ENCODE results near the gene MORN1.

MORN1 gene

DNA sequence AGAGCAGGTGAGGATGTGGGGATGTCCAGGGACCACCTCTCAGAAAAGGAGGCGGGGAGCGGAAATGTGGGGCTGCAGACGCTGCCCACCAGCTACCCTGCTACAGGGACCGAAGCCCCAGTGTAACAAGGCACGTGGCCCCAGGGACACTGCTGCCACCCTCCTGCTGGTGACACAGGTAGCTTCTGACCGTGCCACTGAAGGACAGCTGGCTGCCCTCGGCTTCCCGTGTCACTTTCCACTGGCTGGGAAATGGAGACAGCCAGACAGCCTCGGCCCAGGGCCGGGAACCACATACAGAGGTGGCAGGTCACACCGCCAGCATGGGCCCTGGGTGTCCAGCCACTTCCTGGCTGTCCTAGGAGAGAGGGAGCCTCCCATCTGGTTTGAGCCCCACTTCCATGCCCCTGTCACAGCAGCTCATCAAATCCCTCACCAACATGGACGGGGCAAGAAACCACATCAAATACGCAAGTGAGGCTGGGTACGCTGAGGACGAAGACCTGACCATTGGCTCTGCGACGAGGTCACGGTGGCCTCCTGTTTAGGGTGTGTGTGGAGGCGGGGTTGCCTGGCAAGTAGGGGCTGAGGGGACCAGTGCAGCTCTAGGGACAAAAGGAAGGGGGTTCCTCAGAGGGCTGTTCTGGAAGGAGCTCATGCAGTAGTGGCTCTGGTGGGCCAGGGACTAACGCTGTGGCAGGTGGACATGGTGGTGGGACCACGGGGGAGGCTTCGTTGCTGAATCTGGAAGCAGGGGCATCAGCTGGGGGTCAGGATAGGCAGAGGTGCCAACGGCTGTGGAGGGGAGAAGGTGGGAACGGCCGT lies 16.0 kb upstream of the MORN1 start:
- Histone ChIP-seq H3K9me3 (ENCODE audit: control insufficient read depth, low read length) (no peaks in the 10 kb centered on the region), H3K4me3 (ENCODE audit: insufficient read depth, low read depth, low read length) (no peak overlapping the region), H3K4me1 (ENCODE audit: control insufficient read depth, insufficient read depth, low read length) (peaks cover 7% of the 10 kb centered on the region), H3K36me3 (ENCODE audit: control insufficient read depth, insufficient read depth, low read length) (peaks cover 12% of the 10 kb centered on the region), H3K27ac (ENCODE audit: insufficient read depth, low read depth, low read length, poor library complexity, severe bottlenecking) (no peak overlapping the region), H3K27me3 (ENCODE audit: control insufficient read depth, insufficient read depth, low read length, poor library complexity, severe bottlenecking) (no peaks in the 10 kb centered on the region)
- 88 to 91% methylated on average over 25 of the region's 25 CpGs for WGBS, 2 experiments

DNA sequence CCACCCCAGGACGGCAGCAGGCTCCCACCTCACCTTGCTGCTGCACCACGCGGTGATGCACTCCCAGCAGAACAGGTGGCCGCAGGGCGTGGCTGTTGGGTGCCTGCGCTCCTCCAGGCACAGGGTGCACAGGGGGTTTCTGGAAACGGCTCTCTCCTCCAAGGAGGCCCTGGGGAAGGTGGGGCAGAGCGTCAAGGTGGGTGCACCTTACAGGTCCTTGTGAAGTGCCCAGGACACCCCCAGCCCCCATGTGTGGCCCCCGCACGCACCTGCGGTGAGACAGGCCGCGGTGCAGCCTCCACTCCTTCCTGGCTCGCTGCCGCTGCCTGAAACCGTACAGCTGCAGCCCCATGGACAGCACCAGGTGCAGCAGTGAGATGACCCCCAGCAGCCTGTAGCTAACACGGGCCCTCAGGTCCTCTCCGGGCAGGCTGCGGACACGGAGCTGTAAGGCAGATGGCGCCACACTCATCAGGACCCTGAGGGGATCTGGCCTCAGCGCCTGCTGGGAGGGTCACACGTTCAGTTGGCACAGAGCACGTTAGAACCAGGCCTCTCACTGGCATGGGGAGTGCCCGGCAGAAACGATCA lies 15.2 kb upstream of the MORN1 start:
- Histone ChIP-seq H3K27ac (ENCODE audit: insufficient read depth, low read depth, low read length, poor library complexity, severe bottlenecking) (no peak overlapping the region), H3K9me3 (ENCODE audit: control insufficient read depth, low read length) (no peaks in the 10 kb centered on the region), H3K27me3 (ENCODE audit: control insufficient read depth, insufficient read depth, low read length, poor library complexity, severe bottlenecking) (no peaks in the 10 kb centered on the region), H3K4me3 (ENCODE audit: insufficient read depth, low read depth, low read length) (no peak overlapping the region), H3K4me1 (ENCODE audit: control insufficient read depth, insufficient read depth, low read length) (peaks cover 4% of the 10 kb centered on the region), H3K36me3 (ENCODE audit: control insufficient read depth, insufficient read depth, low read length) (peaks cover 12% of the 10 kb centered on the region)
- WGBS, 2 experiments = 89 to 91% methylated on average over 26 of the region's 26 CpGs

DNA sequence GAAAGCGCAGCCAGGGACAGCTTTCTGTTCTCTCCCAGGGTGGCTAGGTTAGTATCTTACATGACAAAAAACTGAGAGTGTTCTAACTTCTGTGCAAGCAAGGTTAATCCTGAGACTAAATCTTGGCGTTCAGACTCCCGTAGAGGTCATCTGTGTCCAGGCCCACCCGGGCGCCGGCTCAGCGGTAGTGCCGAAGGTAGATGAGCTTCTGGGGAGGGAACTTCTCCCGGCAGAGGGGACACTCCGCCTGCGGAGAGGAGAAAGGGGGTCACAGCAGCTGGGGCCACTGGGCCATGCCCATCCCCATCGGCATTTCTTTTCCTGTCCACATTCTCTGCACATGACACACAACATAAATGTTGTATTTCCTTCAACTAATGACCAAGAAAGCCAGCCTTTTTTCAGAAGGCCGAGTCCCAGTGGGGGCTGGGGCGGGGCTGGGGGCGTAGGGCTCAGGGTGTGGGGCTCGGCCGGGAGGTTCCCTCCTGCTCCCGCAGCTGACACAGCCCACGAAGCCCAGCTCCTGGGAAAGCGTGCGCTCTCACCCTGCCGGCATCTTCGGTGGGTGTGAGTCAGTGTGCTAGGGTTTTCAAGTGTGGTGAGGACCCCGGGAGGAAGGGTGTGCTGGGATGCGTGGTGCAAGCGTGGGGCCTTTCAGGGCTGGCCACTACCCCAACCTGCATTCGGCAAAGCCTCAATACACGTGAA lies 14.4 kb upstream of the MORN1 start:
- WGBS, 2 experiments = 90 to 94% methylated on average over 27 to 28 of the region's 28 CpGs
- H3K36me3 ChIP-seq (ENCODE audit: control insufficient read depth, insufficient read depth, low read length) = peaks cover 13% of the 10 kb centered on the region
- no peaks in the 10 kb centered on the region for H3K4me1 ChIP-seq (ENCODE audit: control insufficient read depth, insufficient read depth, low read length)
- H3K27ac ChIP-seq (ENCODE audit: insufficient read depth, low read depth, low read length, poor library complexity, severe bottlenecking) = no peak overlapping the region
- no peak overlapping the region for H3K4me3 ChIP-seq (ENCODE audit: insufficient read depth, low read depth, low read length)
- H3K9me3 ChIP-seq (ENCODE audit: control insufficient read depth, low read length) = no peaks in the 10 kb centered on the region
- H3K27me3 ChIP-seq (ENCODE audit: control insufficient read depth, insufficient read depth, low read length, poor library complexity, severe bottlenecking) = no peaks in the 10 kb centered on the region

DNA sequence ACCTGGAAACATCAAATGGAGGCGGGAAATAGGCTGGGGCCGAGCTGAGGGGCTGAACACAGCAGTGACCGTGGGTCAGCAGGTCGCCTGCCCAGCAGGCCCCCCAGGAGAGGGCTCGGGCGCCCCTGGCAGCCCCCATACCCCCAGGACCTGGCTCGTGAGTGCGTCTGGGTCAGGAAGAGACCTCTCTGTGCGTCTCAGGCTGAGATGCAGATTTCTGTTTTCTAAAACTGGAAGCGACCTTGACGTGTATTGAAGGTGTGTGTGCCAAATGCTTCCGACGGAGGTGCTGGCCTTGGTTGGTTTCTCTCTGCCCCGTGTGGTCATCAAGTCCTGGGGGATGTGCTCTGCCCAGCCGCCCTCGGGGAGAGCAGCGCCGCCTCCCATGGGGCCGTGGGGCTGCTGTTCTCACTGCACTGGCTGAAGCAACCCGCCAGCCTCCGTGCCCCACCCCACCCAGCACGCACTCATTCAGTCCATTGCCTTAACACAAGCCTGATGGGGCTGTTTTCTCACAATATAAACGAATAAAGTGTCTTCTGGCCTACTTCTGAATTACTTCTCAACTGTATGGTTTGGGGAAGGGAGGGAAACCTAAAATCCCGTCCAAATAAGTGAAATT lies 13.6 kb upstream of the MORN1 start:
- no peak overlapping the region for H3K4me3 ChIP-seq (ENCODE audit: insufficient read depth, low read depth, low read length)
- no peak overlapping the region for H3K27ac ChIP-seq (ENCODE audit: insufficient read depth, low read depth, low read length, poor library complexity, severe bottlenecking)
- H3K4me1 ChIP-seq (ENCODE audit: control insufficient read depth, insufficient read depth, low read length) = no peaks in the 10 kb centered on the region
- H3K9me3 ChIP-seq (ENCODE audit: control insufficient read depth, low read length) = no peaks in the 10 kb centered on the region
- WGBS, 2 experiments = 93 to 94% methylated on average over 24 of the region's 24 CpGs
- peaks cover 18% of the 10 kb centered on the region for H3K36me3 ChIP-seq (ENCODE audit: control insufficient read depth, insufficient read depth, low read length)
- no peaks in the 10 kb centered on the region for H3K27me3 ChIP-seq (ENCODE audit: control insufficient read depth, insufficient read depth, low read length, poor library complexity, severe bottlenecking)

DNA sequence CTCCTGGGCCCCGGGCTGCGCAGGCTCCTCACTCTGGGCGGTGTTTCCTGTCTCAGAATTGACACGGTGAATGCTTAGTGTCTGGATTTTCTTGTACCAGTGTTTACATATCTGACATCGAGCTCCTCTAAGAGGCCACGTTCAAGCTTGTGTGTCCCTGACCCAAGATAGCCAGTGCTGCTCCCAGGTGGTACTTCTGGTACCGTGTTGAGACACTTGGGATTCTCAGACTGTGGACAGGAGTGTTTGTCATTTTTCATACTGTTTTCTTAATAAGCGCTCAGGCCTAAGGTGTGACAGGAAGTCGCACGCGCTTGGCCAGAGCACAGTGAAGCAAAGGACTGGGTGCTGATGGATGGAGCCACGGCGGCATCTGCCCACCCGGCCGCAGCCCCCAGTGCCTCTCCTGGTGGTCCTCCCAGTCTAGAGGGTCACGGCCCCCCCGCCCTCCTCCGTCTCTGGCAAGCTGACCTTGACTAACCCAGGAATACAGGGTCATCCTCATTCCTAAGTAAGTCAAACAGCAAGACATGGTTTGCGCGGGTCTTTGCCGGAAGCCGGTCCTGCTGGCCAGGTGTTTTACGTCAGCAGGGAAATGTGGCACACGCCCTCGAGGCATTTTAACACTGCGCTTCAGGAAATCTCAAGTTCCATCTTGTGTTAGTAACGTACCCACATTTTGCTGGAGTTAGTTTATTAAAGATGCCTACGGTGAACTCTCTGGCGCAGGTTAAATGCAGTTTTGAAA lies 13.0 kb upstream of the MORN1 start:
- Histone ChIP-seq H3K36me3 (ENCODE audit: control insufficient read depth, insufficient read depth, low read length) (peaks cover 25% of the 10 kb centered on the region), H3K4me1 (ENCODE audit: control insufficient read depth, insufficient read depth, low read length) (no peaks in the 10 kb centered on the region), H3K27me3 (ENCODE audit: control insufficient read depth, insufficient read depth, low read length, poor library complexity, severe bottlenecking) (no peaks in the 10 kb centered on the region), H3K9me3 (ENCODE audit: control insufficient read depth, low read length) (no peaks in the 10 kb centered on the region), H3K27ac (ENCODE audit: insufficient read depth, low read depth, low read length, poor library complexity, severe bottlenecking) (no peak overlapping the region), H3K4me3 (ENCODE audit: insufficient read depth, low read depth, low read length) (no peak overlapping the region)
- 93 to 94% methylated on average over 29 of the region's 29 CpGs for WGBS, 2 experiments

DNA sequence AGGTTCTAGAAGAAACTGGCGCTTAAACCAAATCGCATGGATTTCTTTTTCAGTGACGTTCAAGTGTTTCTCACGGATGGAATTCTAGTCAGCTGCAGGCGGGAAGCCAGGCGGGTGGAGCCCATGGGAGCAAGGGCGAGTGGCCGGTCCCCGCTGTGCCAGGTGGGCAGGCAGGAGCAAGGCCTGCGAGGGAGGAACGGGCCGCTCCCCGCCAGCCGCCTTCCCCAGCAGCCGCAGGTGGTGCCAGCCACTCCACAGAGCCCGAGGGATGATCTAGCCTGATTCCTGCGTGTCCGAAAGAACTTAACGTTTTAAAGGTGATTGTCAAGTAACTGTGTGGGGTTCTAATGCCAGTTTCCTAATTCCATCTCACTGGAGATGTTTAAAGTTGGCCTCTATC lies 11.9 kb upstream of the MORN1 start:
- no peaks in the 10 kb centered on the region for H3K4me1 ChIP-seq (ENCODE audit: control insufficient read depth, insufficient read depth, low read length)
- no peak overlapping the region for H3K27ac ChIP-seq (ENCODE audit: insufficient read depth, low read depth, low read length, poor library complexity, severe bottlenecking)
- H3K36me3 ChIP-seq (ENCODE audit: control insufficient read depth, insufficient read depth, low read length) = peaks cover 29% of the 10 kb centered on the region
- no peaks in the 10 kb centered on the region for H3K9me3 ChIP-seq (ENCODE audit: control insufficient read depth, low read length)
- WGBS, 2 experiments = 94 to 96% methylated on average over 19 of the region's 19 CpGs
- no peaks in the 10 kb centered on the region for H3K27me3 ChIP-seq (ENCODE audit: control insufficient read depth, insufficient read depth, low read length, poor library complexity, severe bottlenecking)
- H3K4me3 ChIP-seq (ENCODE audit: insufficient read depth, low read depth, low read length) = no peak overlapping the region

DNA sequence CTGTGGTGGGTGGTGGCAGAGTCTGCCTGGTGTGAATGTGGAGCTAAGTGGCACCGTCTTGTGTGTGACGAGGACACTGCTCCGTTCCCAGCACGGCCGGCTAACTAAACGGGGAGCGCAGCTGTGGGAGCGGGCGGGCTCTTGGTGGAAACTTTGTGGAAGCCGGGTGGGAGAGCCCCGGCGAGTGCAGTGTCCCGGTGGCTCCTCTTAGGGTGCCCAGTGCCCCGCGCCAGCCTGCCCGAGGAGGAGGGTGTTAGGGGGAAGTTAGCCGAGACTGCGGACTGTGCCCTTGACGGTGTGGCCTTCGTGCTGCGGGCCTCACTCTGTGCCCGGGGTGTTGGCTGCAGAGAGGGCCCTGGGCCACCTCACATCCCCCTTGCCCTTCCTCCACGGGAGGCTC lies 11.1 kb upstream of the MORN1 start:
- WGBS, 2 experiments = 96 to 97% methylated on average over 23 of the region's 23 CpGs
- Histone ChIP-seq H3K9me3 (ENCODE audit: control insufficient read depth, low read length) (no peaks in the 10 kb centered on the region), H3K27ac (ENCODE audit: insufficient read depth, low read depth, low read length, poor library complexity, severe bottlenecking) (no peak overlapping the region), H3K36me3 (ENCODE audit: control insufficient read depth, insufficient read depth, low read length) (peaks cover 30% of the 10 kb centered on the region), H3K4me3 (ENCODE audit: insufficient read depth, low read depth, low read length) (no peak overlapping the region), H3K27me3 (ENCODE audit: control insufficient read depth, insufficient read depth, low read length, poor library complexity, severe bottlenecking) (no peaks in the 10 kb centered on the region), H3K4me1 (ENCODE audit: control insufficient read depth, insufficient read depth, low read length) (no peaks in the 10 kb centered on the region)

DNA sequence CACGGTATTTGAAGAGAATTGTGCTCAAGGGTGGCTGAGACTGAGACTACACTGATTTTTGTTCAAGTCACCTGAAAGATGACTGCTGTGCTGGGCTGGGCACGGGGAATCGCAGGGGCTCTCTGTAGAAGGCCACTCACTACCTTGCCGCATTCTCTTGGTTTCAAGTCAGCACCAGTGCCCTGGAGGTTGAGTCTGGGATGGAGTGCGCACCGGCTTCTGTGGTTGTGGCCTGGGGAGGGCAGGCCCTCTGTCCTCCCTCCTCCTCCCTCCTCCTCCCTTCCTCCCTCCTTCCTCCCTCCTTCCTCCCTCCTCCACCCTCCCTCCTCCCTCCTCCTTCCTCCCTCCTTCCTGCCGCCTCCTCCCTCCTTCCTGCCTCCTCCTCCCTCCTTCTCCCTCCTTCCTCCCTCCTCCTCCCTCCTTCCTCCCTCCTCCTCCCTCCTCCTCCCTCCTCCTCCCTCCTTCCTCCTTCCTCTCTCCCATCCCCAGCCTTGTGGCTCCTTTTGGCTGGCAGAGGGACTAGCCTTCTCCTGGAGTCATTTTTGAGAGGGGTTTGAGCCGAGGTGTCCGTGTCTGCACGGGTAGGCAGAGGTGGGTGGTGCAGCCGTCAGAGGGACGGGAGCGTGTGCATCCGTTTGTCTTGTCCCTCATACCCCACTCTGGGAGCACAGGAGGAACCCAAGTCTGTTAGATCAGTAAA lies 9.7 kb upstream of the MORN1 start:
- no peaks in the 10 kb centered on the region for H3K4me1 ChIP-seq (ENCODE audit: control insufficient read depth, insufficient read depth, low read length)
- H3K27ac ChIP-seq (ENCODE audit: insufficient read depth, low read depth, low read length, poor library complexity, severe bottlenecking) = no peak overlapping the region
- no peak overlapping the region for H3K4me3 ChIP-seq (ENCODE audit: insufficient read depth, low read depth, low read length)
- WGBS, 2 experiments = 97 to 98% methylated on average over 13 of the region's 14 CpGs
- no peaks in the 10 kb centered on the region for H3K27me3 ChIP-seq (ENCODE audit: control insufficient read depth, insufficient read depth, low read length, poor library complexity, severe bottlenecking)
- H3K9me3 ChIP-seq (ENCODE audit: control insufficient read depth, low read length) = no peaks in the 10 kb centered on the region
- peaks cover 38% of the 10 kb centered on the region for H3K36me3 ChIP-seq (ENCODE audit: control insufficient read depth, insufficient read depth, low read length)

DNA sequence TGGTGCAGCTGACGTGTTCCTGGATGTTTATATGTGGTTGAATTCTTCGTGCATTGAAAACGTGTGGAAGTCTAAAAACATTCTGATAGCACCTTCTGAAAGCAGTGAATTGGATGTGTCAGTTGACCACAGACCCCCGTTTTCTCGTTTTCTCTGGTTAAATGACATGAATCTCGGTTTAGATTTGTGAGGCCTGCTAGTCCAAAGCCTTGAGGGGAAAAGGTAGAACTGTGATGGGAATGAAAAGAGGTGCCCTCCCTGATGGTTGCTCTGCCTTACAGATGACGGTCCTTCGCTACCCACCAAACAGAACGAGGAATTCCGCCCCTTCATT lies 9.2 kb upstream of the MORN1 start:
- no peak overlapping the region for H3K4me3 ChIP-seq (ENCODE audit: insufficient read depth, low read depth, low read length)
- no peaks in the 10 kb centered on the region for H3K9me3 ChIP-seq (ENCODE audit: control insufficient read depth, low read length)
- peaks cover 38% of the 10 kb centered on the region for H3K36me3 ChIP-seq (ENCODE audit: control insufficient read depth, insufficient read depth, low read length)
- H3K27me3 ChIP-seq (ENCODE audit: control insufficient read depth, insufficient read depth, low read length, poor library complexity, severe bottlenecking) = no peaks in the 10 kb centered on the region
- H3K27ac ChIP-seq (ENCODE audit: insufficient read depth, low read depth, low read length, poor library complexity, severe bottlenecking) = no peak overlapping the region
- no peaks in the 10 kb centered on the region for H3K4me1 ChIP-seq (ENCODE audit: control insufficient read depth, insufficient read depth, low read length)
- WGBS, 2 experiments = 96 to 97% methylated on average over 10 of the region's 10 CpGs
